ENCODE data around the gene ELMO1. TPM values are rescaled to one million over a fixed set of nuclear protein-coding genes. Genes with fewer than 3 reads are reported as not detected.
A peak's percentile ranks its signal among the peaks of the same experiment; 100 is the strongest.

Gene ELMO1
- total and polyA plus RNA-seq, 11 donors: 6.9 to 38.6 (median 14.7) TPM

DNA sequence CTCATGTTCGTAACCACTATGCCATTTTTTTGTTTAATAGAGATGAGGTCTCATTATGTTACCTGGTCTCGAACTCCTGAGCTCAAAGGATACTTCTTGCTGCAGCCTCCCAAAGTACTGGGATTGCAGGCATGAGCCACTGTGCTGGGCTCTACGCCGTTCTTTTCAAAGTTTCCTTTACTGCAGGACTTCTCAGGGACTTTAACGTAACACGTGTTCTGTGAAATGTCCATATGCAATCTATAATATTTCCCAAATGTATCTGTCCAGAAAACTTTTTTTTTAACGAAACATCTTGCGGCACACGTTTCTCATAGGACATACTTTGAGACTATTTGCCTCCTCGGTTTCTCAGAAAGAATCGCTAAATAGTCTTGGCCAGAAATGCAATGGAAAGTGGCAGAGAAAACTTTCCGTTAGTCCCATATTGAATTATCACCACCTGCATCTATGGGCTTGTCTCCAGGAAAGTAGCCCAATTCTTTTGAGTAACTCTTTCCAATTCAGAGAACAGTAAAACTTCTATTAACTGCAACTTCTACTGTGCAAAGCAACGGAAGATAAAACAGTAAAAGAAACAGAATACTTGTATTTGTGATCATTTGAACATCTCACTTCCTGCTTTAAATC, 96.3 kb downstream of the ELMO1 start:
- 84 to 86% (median 86%) methylated on average over 13 of the region's 13 CpGs for WGBS, 4 donors
- Histone ChIP-seq H3K27me3 (no peaks in the 10 kb centered on the region), H3K9me3 (no peaks in the 10 kb centered on the region), H3K4me1 (peaks cover 6 to 73% (median 37%) of the 10 kb centered on the region in 12 donors), H3K27ac (peak overlapping the region in 7 of 12 donors; percentile 36 to 84 (median 74)), H3K4me3 (peak overlapping the region in 1 of 12 donors; percentile 53), H3K36me3 (no peaks in the 10 kb centered on the region)
- DNase-seq (no peak), ATAC-seq (no peak)
- no peak for TF ChIP-seq CTCF (IDR thresholded peaks at IDR 0.05)
- TF ChIP-seq POLR2A (IDR thresholded peaks at IDR 0.05): no peak
- intact Hi-C loops (cut with DNase I): loop anchor here in 7 of 10 donors (5.0 to 10.0 kb wide), 6 partner anchors 65 to 138 kb away; partner anchors contain the start of gene ELMO1 (in 4 of the 7)

DNA sequence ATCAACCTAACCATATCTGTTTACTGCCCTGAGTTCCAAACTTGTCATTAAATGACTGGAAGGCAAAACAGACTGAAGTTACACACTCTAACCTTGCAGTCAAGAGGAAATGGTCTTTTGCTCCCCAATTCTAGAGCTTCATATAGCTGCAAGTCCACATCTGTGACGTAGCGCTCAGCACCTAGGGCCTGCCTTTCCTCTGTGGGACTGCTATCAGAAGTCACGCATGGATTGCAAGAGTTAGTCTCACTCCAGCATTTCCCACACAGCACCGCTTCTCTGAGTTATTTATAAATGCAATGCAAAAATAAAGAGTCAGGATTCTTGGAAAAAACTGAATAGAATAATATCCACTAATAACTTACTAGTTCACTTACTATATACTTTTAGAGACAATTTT, 96.9 kb downstream of the ELMO1 start:
- TF ChIP-seq CTCF (IDR thresholded peaks at IDR 0.05) (no peak), POLR2A (IDR thresholded peaks at IDR 0.05) (no peak)
- Histone ChIP-seq H3K9me3 (no peaks in the 10 kb centered on the region), H3K36me3 (no peaks in the 10 kb centered on the region), H3K4me3 (no peak overlapping the region), H3K4me1 (peaks cover 7 to 72% (median 36%) of the 10 kb centered on the region in 12 donors), H3K27ac (peak overlapping the region in 2 of 12 donors; percentile 16 to 37), H3K27me3 (no peaks in the 10 kb centered on the region)
- no peak for ATAC-seq
- DNase-seq: no peak
- 85 to 93% (median 87%) methylated on average over 4 of the region's 4 CpGs for WGBS, 4 donors
- intact Hi-C loops (cut with DNase I): loop anchor here in 7 of 10 donors (5.0 to 10.0 kb wide), 6 partner anchors 64 to 137 kb away; partner anchors contain the start of gene ELMO1 (in 4 of the 7)

GRCh38 chr7:37349979-37350590, 98.6 kb downstream of the ELMO1 start:
- no peaks in the 10 kb centered on the region for H3K36me3 ChIP-seq
- no peaks in the 10 kb centered on the region for H3K9me3 ChIP-seq
- intact Hi-C loops (cut with DNase I): loop anchor here in 7 of 10 donors (5.0 to 10.0 kb wide), 6 partner anchors 63 to 135 kb away; partner anchors contain the start of gene ELMO1 (in 4 of the 7)
- H3K27ac ChIP-seq: peak overlapping the region in 3 of 12 donors; percentile 6 to 63 (median 10)
- no peak for DNase-seq
- TF ChIP-seq POLR2A (IDR thresholded peaks at IDR 0.05) (no peak), CTCF (IDR thresholded peaks at IDR 0.05) (no peak)
- no peak overlapping the region for H3K4me3 ChIP-seq
- H3K4me1 ChIP-seq: peaks cover 3 to 65% (median 29%) of the 10 kb centered on the region in 12 donors
- 78 to 88% (median 81%) methylated on average over 8 of the region's 8 CpGs for WGBS, 4 donors
- no peak for ATAC-seq
- H3K27me3 ChIP-seq: no peaks in the 10 kb centered on the region

- Histone ChIP-seq H3K27ac (no peak overlapping the region), H3K4me3 (no peak overlapping the region), H3K9me3 (no peaks in the 10 kb centered on the region), H3K4me1 (peaks cover 1 to 65% (median 28%) of the 10 kb centered on the region in 12 donors), H3K27me3 (no peaks in the 10 kb centered on the region), H3K36me3 (no peaks in the 10 kb centered on the region)
- DNase-seq: no peak
- intact Hi-C loops (cut with DNase I): no loop called here
- ATAC-seq: no peak
- TF ChIP-seq POLR2A (IDR thresholded peaks at IDR 0.05) (no peak), CTCF (IDR thresholded peaks at IDR 0.05) (no peak)
- 33 to 58% (median 54%) methylated on average over 4 of the region's 4 CpGs for WGBS, 4 donors
These were observed 99.7 kb downstream of the ELMO1 start for GRCh38 chr7:37348982-37349381.

Data from heart left ventricle (tissue), 16 donors.